NCI-H1092 treated with DMSO at 0.1 percent for 48 hours (cell line): ENCODE results near the gene NXNL2.

Experiments used
- DNase-seq: peaks from one replicate; lab custom pipeline; 2025; lab: John Stamatoyannopoulos, UW

The NXNL2 gene

DNA sequence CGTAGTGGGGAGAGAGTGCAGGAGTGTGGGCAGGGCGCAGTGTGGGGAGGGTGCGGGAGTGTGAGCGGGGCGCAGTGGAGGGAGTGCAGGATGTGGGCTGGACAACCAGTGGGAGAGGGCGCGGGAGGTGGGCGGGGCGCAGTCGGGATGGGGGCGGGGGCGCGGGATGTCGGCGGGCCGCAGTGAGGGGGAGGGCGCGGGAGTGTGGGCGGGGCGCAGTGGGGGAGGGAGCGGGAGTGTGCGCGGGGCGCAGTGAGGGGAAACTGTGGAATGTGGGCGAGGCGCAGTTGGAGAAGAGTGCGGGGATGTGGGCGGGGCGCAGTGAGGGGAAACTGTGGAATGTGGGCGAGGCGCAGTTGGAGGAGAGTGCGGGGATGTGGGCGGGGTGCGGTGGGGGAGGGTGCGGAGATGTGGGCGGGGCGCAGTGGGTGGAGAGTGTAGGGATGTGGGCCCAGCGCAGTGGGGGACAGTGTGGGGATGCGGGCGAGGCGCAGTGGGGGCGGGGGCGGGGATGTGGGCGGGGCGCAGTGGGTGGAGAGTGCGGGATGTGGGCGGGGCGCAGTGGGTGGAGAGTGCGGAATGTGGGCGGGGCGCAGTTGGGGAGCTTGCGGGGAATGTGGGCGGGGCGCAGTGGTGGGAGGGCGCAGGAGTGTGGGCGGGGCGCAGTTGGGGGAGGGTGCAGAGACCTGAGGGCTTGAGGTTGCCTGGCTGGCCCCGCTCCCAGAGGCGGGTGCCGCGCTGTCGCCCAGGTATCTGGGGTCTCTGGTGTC is at the start of gene NXNL2:
Gene NXNL2 (plus strand): TSS at position 723 of the 770 bp plus-strand sequence. CDS start 257 bp downstream, outside the sequence.
- DNase-seq: no peak

- no peak for DNase-seq
These were observed 46.8 kb upstream of the NXNL2 start for GRCh38 chr9:88488166-88488565.

GRCh38 chr9:88494983-88495721 is 39.8 kb upstream of the NXNL2 start:
- DNase-seq: no peak

DNA sequence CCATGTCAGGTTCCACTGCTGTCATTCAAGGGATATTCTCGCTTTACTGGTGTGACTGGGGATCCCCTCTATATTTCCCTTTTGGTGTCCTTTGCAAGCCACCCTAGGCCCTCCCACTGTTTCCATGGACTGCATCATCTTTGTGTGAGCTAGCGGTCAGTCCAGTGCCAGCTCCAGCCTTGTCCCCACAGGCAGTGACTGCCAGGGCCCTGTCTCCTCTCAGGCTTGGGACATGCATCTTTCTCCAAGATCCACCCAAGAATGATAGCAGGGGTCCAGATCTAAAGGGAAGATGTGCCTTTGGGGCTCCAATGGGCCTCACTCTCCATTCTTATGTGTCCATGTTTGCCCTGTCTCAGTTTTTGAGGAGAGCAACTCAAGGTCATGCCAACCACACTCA is 37.8 kb upstream of the NXNL2 start:
- DNase-seq: no peak

GRCh38 chr9:88498880-88499279 is 36.1 kb upstream of the NXNL2 start:
- DNase-seq: no peak

- no peak for DNase-seq
These were observed 33.9 kb upstream of the NXNL2 start for GRCh38 chr9:88501086-88501485.

- no peak for DNase-seq
These were observed 32.4 kb upstream of the NXNL2 start for GRCh38 chr9:88502552-88503034.

- no peak for DNase-seq
These were observed 31.7 kb upstream of the NXNL2 start for GRCh38 chr9:88503081-88503844.

GRCh38 chr9:88503845-88504764 is 30.9 kb upstream of the NXNL2 start:
- no peak for DNase-seq

DNA sequence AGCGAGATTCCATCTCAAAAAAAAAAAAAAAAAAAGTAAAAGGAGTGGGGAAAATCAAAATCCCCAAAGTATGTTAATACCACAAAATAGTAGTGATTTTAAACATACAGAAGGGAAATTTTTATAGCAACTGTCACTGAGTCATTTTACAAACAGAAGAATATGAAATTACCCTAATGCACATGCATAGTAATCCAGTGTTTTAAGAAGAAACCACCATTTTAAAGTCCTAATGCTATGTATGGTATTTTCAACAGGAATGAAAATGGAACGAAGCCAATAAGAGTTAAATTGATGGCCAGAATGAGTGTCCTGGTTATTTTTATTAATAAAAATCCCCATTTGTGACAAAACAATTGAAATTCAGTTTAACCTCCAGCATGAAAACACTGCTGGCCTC is 26.7 kb upstream of the NXNL2 start:
- no peak for DNase-seq

GRCh38 chr9:88511906-88512305 is 23.1 kb upstream of the NXNL2 start:
- DNase-seq: no peak

DNA sequence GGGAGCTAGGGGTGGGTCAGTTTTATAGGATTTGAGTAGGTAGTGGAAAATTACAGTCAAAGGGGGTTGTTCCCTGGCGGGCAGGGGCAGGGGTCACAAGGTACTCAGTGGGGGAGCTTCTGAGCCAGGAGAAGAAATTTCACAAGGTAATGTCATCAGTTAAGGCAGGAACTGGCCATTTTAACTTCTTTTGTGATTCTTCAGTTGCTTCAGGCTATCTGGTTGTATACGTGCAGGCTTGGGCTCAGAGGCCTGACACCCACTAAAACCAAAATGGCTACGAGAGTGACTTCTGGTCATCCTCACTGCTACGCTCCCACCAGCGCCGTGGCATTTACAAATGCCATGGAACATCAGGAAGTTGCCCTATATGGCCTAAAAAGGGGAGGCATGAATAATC is 20.7 kb upstream of the NXNL2 start:
- DNase-seq: no peak

- DNase-seq: no peak
These were observed 13.7 kb upstream of the NXNL2 start for GRCh38 chr9:88521308-88521707.

- no peak for DNase-seq
These were observed 12.6 kb upstream of the NXNL2 start for GRCh38 chr9:88522360-88522759.

DNA sequence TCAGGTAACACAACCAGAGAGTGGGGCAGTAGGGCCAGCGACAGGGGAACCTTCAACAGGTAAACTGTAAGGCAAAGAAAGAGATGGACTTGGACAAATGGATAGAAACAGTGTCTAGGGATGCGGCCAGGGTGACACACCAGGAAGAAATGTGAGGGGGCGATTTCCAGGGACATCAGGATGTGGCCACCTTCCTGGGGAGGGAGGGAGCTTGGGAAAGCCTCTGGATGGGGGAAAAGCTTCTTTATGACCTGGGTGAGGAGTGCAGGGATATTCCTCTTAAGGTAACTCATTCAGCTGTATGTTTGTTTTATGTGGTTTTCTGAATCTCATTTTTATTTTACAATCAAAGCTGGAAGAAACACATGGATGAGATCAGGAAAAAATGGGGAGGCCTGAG is 11.9 kb upstream of the NXNL2 start:
- no peak for DNase-seq

GRCh38 chr9:88524911-88525310 is 10.1 kb upstream of the NXNL2 start:
- DNase-seq: no peak

GRCh38 chr9:88527618-88528017 is 7.4 kb upstream of the NXNL2 start:
- no peak for DNase-seq

GRCh38 chr9:88528080-88528790 is 6.7 kb upstream of the NXNL2 start:
- no peak for DNase-seq

GRCh38 chr9:88529496-88529895 is 5.5 kb upstream of the NXNL2 start:
- DNase-seq: no peak

GRCh38 chr9:88530051-88530450 is 4.9 kb upstream of the NXNL2 start:
- no peak for DNase-seq
